IMR-90 (cell line): ENCODE data around the gene AGAP1.

Experiments
- CEBPB ChIP-seq: IDR thresholded peaks from 2 replicates; pipeline ENCODE4 v1.6.1; 2012; ENCODE audit warnings: low read depth, low read length, improper control_type of control experiment
- CTCF ChIP-seq: conservative IDR thresholded peaks from 2 replicates; pipeline ENCODE4 v1.5.1; 2012; ENCODE audit warnings: mild to moderate bottlenecking, low read depth, low read length, improper control_type of control experiment
- ELK1 ChIP-seq: fragments of 150-350 bp; IDR thresholded peaks from 2 replicates; pipeline ENCODE4 v1.6.1; 2016; ENCODE audit warnings: low read depth, mild to moderate bottlenecking, low read length, moderate library complexity, borderline replicate concordance
- FOS ChIP-seq: fragments of 150-350 bp; IDR thresholded peaks from 2 replicates; pipeline ENCODE4 v1.6.1; 2016; ENCODE audit warnings: low read depth, low read length
- MAZ ChIP-seq: IDR thresholded peaks from 2 replicates; pipeline ENCODE4 v1.6.1; 2012; ENCODE audit warnings: low read depth, mild to moderate bottlenecking, low read length, improper control_type of control experiment, moderate library complexity, borderline replicate concordance
- MXI1 ChIP-seq: IDR thresholded peaks from 2 replicates; pipeline ENCODE4 v1.6.1; 2012; ENCODE audit warnings: low read depth, mild to moderate bottlenecking, low read length, moderate library complexity, borderline replicate concordance
- POLR2A ChIP-seq: IDR thresholded peaks from 2 replicates; pipeline ENCODE4 v1.6.1; 2012; ENCODE audit warnings: mild to moderate bottlenecking, low read depth, low read length
- RAD21 ChIP-seq: IDR thresholded peaks from 2 replicates; pipeline ENCODE4 v1.6.1; 2012; ENCODE audit warnings: low read length, improper control_type of control experiment
- SMC3 ChIP-seq: fragments of 150-350 bp; IDR thresholded peaks from 2 replicates; pipeline ENCODE4 v1.6.1; 2016; ENCODE audit warnings: low read depth, mild to moderate bottlenecking, antibody characterized with exemption, low read length, moderate library complexity
- USF2 ChIP-seq: fragments of 150-350 bp; IDR thresholded peaks from 2 replicates; pipeline ENCODE4 v1.6.1; 2017; ENCODE audit warnings: mild to moderate bottlenecking, antibody characterized with exemption, low read length, low read depth

GRCh38 chr2:236120829-236121228 lies 627.0 kb downstream of the AGAP1 start:
- TF ChIP-seq CTCF (no peak), POLR2A (no peak), MAZ (no peak), RAD21 (no peak), USF2 (no peak), SMC3 (no peak), MXI1 (no peak), FOS (no peak), ELK1 (no peak), CEBPB (no peak)
